ENCODE results near the gene ZNF236. TPM values are rescaled to one million over a fixed set of nuclear protein-coding genes. Genes with fewer than 3 reads are reported as not detected.

Gene ZNF236
- total RNA-seq, 2 donors from 2014 or later = 19.3 to 20.1 TPM

DNA sequence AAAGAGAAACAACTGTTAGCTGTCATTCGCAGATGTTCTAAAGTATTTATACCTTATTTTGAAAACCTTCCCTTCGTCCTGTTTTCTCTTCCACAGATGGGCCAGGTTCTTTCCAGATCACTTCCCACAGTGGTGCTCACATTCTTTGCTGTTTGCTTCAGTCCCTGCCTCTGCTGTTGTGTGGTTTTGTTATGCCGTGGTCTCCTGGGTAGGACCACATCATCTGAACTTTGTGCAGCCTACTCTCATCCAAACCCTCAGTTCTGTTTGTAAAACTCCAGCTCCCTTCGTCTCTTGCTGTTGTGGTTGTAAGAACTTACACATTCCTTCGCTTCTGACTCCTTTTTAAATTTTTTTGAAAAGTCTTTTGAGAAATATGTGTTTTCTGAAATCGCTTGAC lies 38.1 kb downstream of the ZNF236 start:
- no peaks in the 10 kb centered on the region for H3K9me3 Mint-ChIP-seq
- peaks cover 80% of the 10 kb centered on the region for H3K36me3 Mint-ChIP-seq (ENCODE audit: low read depth)
- H3K4me3 Mint-ChIP-seq = peak overlapping the region; percentile 75
- no peaks in the 10 kb centered on the region for H3K27me3 Mint-ChIP-seq
- peak overlapping the region; percentile 98 for H3K27ac Mint-ChIP-seq
- no peak for ATAC-seq (replicated peaks)
- peaks cover 22% of the 10 kb centered on the region for H3K4me1 Mint-ChIP-seq

- Mint-ChIP-seq H3K9me3 (no peaks in the 10 kb centered on the region), H3K4me1 (no peaks in the 10 kb centered on the region), H3K27me3 (no peaks in the 10 kb centered on the region), H3K27ac (peak overlapping the region; percentile 29), H3K4me3 (no peak overlapping the region), H3K36me3 (ENCODE audit: low read depth) (peaks cover 86% of the 10 kb centered on the region)
- no peak for ATAC-seq (replicated peaks)
Observed at GRCh38 chr18:76866666-76867065, 44.3 kb downstream of the ZNF236 start.

DNA sequence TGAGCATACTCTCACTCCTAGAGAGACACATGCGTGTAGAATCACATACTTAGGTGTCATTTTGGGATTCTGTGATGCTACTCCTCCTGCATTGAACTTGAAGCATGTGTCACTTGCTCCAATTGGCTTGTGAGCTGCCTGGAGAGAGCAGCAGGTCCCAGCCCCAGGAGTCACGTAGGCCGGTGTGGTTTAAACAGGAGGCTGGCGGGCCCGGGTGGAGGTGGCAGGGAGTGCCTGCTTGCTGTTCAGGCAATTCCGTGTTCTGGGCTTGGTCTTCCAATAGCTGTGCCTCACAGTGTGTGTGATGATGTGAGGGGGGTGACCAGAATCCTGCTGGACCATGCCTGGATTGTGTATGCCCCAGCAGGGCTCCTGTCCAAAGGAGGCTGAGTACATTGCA lies 51.0 kb downstream of the ZNF236 start:
- Mint-ChIP-seq H3K9me3 (no peaks in the 10 kb centered on the region), H3K36me3 (ENCODE audit: low read depth) (peaks cover 87% of the 10 kb centered on the region), H3K4me1 (peaks cover 20% of the 10 kb centered on the region), H3K27ac (peak overlapping the region; percentile 97), H3K4me3 (no peak overlapping the region), H3K27me3 (no peaks in the 10 kb centered on the region)
- no peak for ATAC-seq (replicated peaks)

GRCh38 chr18:76873713-76874112 lies 51.4 kb downstream of the ZNF236 start:
- Mint-ChIP-seq H3K9me3 (no peaks in the 10 kb centered on the region), H3K4me3 (no peak overlapping the region), H3K36me3 (ENCODE audit: low read depth) (peaks cover 87% of the 10 kb centered on the region), H3K27me3 (no peaks in the 10 kb centered on the region), H3K27ac (peak overlapping the region; percentile 97), H3K4me1 (peaks cover 20% of the 10 kb centered on the region)
- ATAC-seq (replicated peaks) = no peak

DNA sequence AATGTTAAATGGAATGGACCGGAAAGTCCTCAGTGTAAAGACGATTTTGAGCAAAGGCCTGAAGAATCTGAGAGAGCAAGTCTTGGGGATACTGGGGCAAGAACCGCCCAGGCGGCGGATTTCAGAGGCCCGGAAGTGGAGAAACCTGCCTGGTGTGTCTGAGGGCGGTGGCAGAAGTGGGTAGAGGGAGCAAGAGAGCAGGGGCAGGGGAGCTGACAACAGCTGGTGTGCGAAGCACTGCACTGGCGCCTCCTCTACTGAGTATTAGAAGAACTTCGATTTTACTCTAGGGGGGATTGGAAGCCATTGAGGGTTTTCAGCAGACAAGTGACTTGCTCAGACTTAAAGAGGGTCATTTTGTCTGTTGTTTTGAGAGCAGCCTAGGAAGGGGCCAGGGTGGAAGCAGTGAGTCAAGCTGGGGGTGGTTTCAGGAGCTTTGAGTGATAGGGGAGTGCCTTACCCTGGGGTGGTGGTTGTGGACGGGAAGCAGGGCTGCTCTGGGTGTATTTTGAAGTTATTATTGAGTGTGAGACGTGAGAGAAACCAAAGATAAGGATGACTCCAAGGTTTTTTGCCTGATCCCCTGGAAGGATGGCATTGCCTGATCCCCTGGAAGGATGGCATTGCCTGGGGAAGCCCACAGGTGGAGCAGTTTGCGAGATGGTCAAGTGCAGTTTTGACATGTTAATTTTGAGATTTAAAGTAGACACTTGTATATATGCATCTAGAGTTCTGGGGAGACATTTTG lies 52.5 kb downstream of the ZNF236 start:
- Mint-ChIP-seq H3K4me1 (peaks cover 20% of the 10 kb centered on the region), H3K36me3 (ENCODE audit: low read depth) (peaks cover 87% of the 10 kb centered on the region), H3K9me3 (no peaks in the 10 kb centered on the region), H3K27ac (peak overlapping the region; percentile 97), H3K4me3 (peak overlapping the region; percentile 80), H3K27me3 (no peaks in the 10 kb centered on the region)
- peak; percentile 99 for ATAC-seq (replicated peaks)

- ATAC-seq (replicated peaks) = peak; percentile 57
Observed at GRCh38 chr18:76875390-76876325, 53.3 kb downstream of the ZNF236 start.

DNA sequence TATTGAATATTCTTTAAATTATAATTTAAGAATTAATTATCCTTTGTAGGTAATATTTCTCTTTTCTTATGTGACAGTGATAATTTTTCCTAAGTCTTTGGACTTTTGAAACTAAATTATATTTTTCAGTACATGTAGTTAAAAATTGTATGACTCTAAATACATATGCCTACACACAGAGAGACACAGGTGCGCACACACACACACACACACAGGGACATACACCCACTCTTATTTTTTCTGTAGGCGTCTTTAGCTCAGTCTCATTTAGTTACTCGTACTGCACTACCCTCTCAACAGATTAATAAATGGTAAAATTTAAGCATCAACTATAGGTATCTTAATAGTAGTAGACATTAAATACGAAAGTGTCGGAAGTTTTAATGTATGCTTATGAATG lies 56.1 kb downstream of the ZNF236 start:
- no peak for ATAC-seq (replicated peaks)
- Mint-ChIP-seq H3K9me3 (no peaks in the 10 kb centered on the region), H3K4me1 (peaks cover 20% of the 10 kb centered on the region), H3K4me3 (no peak overlapping the region), H3K36me3 (ENCODE audit: low read depth) (peaks cover 88% of the 10 kb centered on the region), H3K27ac (no peak overlapping the region), H3K27me3 (no peaks in the 10 kb centered on the region)

More at GRCh38 chr18:76875390-76876325, 53.3 kb downstream of the ZNF236 start:
- H3K27me3 Mint-ChIP-seq = no peaks in the 10 kb centered on the region
- peak overlapping the region; percentile 80 for H3K4me3 Mint-ChIP-seq
- no peaks in the 10 kb centered on the region for H3K9me3 Mint-ChIP-seq
- H3K27ac Mint-ChIP-seq = peak overlapping the region; percentile 97
- peaks cover 20% of the 10 kb centered on the region for H3K4me1 Mint-ChIP-seq
- H3K36me3 Mint-ChIP-seq (ENCODE audit: low read depth) = peaks cover 87% of the 10 kb centered on the region

- peaks cover 85% of the 10 kb centered on the region for H3K36me3 Mint-ChIP-seq (ENCODE audit: low read depth)
- H3K27ac Mint-ChIP-seq = no peak overlapping the region
- H3K4me3 Mint-ChIP-seq = no peak overlapping the region
- no peak for ATAC-seq (replicated peaks)
- H3K9me3 Mint-ChIP-seq = no peaks in the 10 kb centered on the region
- H3K27me3 Mint-ChIP-seq = no peaks in the 10 kb centered on the region
- peaks cover 6% of the 10 kb centered on the region for H3K4me1 Mint-ChIP-seq
Observed at GRCh38 chr18:76880026-76880425, 57.7 kb downstream of the ZNF236 start.

- Mint-ChIP-seq H3K27me3 (no peaks in the 10 kb centered on the region), H3K4me1 (no peaks in the 10 kb centered on the region), H3K9me3 (no peaks in the 10 kb centered on the region), H3K4me3 (no peak overlapping the region), H3K27ac (no peak overlapping the region), H3K36me3 (ENCODE audit: low read depth) (peaks cover 81% of the 10 kb centered on the region)
- no peak for ATAC-seq (replicated peaks)
Observed at GRCh38 chr18:76881744-76882143, 59.4 kb downstream of the ZNF236 start.

GRCh38 chr18:76882146-76882545 lies 59.8 kb downstream of the ZNF236 start:
- Mint-ChIP-seq H3K27ac (no peak overlapping the region), H3K9me3 (no peaks in the 10 kb centered on the region), H3K36me3 (ENCODE audit: low read depth) (peaks cover 81% of the 10 kb centered on the region), H3K27me3 (no peaks in the 10 kb centered on the region), H3K4me3 (no peak overlapping the region), H3K4me1 (no peaks in the 10 kb centered on the region)
- ATAC-seq (replicated peaks) = no peak

DNA sequence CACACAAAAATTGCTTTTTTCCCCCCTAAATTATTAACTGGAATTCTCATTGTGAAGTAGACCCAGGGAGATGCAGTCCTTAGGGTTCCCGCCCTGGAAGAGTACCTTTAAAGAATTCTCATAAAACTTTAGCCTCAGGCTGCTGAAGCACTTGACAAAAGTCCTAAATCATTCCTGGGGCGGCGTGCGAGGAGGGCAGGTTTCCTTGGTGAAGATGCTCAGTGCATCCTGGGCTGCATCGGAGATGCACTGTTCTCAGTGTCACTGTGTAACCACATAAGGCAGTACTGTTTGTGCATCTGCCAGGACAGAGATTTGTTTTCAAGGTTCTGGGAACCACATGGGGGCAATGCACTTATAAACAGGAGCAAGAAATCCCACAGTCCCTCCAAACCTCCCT lies 62.6 kb downstream of the ZNF236 start:
- Mint-ChIP-seq H3K4me3 (no peak overlapping the region), H3K9me3 (no peaks in the 10 kb centered on the region), H3K27ac (no peak overlapping the region), H3K36me3 (ENCODE audit: low read depth) (peaks cover 86% of the 10 kb centered on the region), H3K27me3 (no peaks in the 10 kb centered on the region), H3K4me1 (no peaks in the 10 kb centered on the region)
- ATAC-seq (replicated peaks) = no peak

GRCh38 chr18:76886112-76886511 lies 63.8 kb downstream of the ZNF236 start:
- no peak overlapping the region for H3K27ac Mint-ChIP-seq
- H3K9me3 Mint-ChIP-seq = no peaks in the 10 kb centered on the region
- H3K36me3 Mint-ChIP-seq (ENCODE audit: low read depth) = peaks cover 86% of the 10 kb centered on the region
- no peak overlapping the region for H3K4me3 Mint-ChIP-seq
- ATAC-seq (replicated peaks) = no peak
- H3K27me3 Mint-ChIP-seq = no peaks in the 10 kb centered on the region
- no peaks in the 10 kb centered on the region for H3K4me1 Mint-ChIP-seq

GRCh38 chr18:76889091-76889699 lies 66.8 kb downstream of the ZNF236 start:
- no peak for ATAC-seq (replicated peaks)

GRCh38 chr18:76892832-76893231 lies 70.5 kb downstream of the ZNF236 start:
- H3K4me1 Mint-ChIP-seq = no peaks in the 10 kb centered on the region
- H3K27ac Mint-ChIP-seq = no peak overlapping the region
- H3K4me3 Mint-ChIP-seq = no peak overlapping the region
- H3K9me3 Mint-ChIP-seq = no peaks in the 10 kb centered on the region
- H3K36me3 Mint-ChIP-seq (ENCODE audit: low read depth) = peaks cover 88% of the 10 kb centered on the region
- ATAC-seq (replicated peaks) = no peak
- no peaks in the 10 kb centered on the region for H3K27me3 Mint-ChIP-seq

More at GRCh38 chr18:76889091-76889699, 66.8 kb downstream of the ZNF236 start:
- no peaks in the 10 kb centered on the region for H3K9me3 Mint-ChIP-seq
- H3K27ac Mint-ChIP-seq = no peak overlapping the region
- peaks cover 89% of the 10 kb centered on the region for H3K36me3 Mint-ChIP-seq (ENCODE audit: low read depth)
- no peak overlapping the region for H3K4me3 Mint-ChIP-seq
- H3K27me3 Mint-ChIP-seq = no peaks in the 10 kb centered on the region
- no peaks in the 10 kb centered on the region for H3K4me1 Mint-ChIP-seq

Measured in activated T-helper 17 cell treated with anti-CD3 and anti-CD28 coated beads, Interleukin-2, amount 50 U/mL, for 72 hours (primary cell).